ENCODE results near the gene ACVR1.
A peak's percentile ranks its signal among the peaks of the same experiment; 100 is the strongest.

The ACVR1 gene

DNA sequence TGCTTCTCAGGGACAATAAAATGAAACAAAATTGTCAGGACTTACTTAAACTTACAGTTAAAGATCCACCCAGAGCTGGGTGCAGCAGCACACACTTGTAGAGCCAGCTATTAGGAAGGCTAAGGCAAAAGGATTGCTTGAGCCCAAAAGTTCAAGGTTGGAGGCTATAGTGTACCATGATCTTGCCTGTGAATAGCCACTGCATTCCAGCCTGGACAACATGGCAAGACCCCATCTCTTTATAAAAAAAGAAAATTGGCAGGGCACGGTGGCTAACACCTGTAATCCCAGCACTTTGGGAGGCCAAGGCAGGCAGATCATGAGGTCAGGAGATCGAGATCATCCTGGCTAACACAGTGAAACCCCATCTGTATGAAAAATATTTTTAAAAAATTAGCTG lies 34.6 kb downstream of the ACVR1 start:
- H3K4me1 Mint-ChIP-seq: peaks cover 56% of the 10 kb centered on the region
- DNase-seq: no peak
- H3K27ac Mint-ChIP-seq: no peak overlapping the region
- H3K27me3 Mint-ChIP-seq (ENCODE audit: low read depth, poor library complexity): peaks cover 3% of the 10 kb centered on the region
- H3K36me3 Mint-ChIP-seq (ENCODE audit: low read depth): peaks cover 25% of the 10 kb centered on the region
- TF ChIP-seq, protein P1, sequence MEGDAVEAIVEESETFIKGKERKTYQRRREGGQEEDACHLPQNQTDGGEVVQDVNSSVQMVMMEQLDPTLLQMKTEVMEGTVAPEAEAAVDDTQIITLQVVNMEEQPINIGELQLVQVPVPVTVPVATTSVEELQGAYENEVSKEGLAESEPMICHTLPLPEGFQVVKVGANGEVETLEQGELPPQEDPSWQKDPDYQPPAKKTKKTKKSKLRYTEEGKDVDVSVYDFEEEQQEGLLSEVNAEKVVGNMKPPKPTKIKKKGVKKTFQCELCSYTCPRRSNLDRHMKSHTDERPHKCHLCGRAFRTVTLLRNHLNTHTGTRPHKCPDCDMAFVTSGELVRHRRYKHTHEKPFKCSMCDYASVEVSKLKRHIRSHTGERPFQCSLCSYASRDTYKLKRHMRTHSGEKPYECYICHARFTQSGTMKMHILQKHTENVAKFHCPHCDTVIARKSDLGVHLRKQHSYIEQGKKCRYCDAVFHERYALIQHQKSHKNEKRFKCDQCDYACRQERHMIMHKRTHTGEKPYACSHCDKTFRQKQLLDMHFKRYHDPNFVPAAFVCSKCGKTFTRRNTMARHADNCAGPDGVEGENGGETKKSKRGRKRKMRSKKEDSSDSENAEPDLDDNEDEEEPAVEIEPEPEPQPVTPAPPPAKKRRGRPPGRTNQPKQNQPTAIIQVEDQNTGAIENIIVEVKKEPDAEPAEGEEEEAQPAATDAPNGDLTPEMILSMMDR (IDR thresholded peaks at IDR 0.05): no peak
- H3K9me3 Mint-ChIP-seq: no peaks in the 10 kb centered on the region
- no peak overlapping the region for H3K4me3 Mint-ChIP-seq

- Mint-ChIP-seq H3K36me3 (ENCODE audit: low read depth) (peaks cover 19% of the 10 kb centered on the region), H3K4me3 (no peak overlapping the region), H3K27ac (no peak overlapping the region), H3K27me3 (ENCODE audit: low read depth, poor library complexity) (peaks cover 3% of the 10 kb centered on the region), H3K9me3 (no peaks in the 10 kb centered on the region), H3K4me1 (peaks cover 60% of the 10 kb centered on the region)
- TF ChIP-seq, protein P1 (IDR thresholded peaks at IDR 0.05): no peak
- no peak for DNase-seq
Observed at GRCh38 chr2:157840568-157841156, 35.5 kb downstream of the ACVR1 start.

GRCh38 chr2:157839822-157840221 lies 36.3 kb downstream of the ACVR1 start:
- DNase-seq: peak; percentile 4
- H3K27me3 Mint-ChIP-seq (ENCODE audit: low read depth, poor library complexity): peaks cover 3% of the 10 kb centered on the region
- H3K4me3 Mint-ChIP-seq: peak overlapping the region; percentile 67
- TF ChIP-seq, protein P1 (IDR thresholded peaks at IDR 0.05): no peak
- H3K36me3 Mint-ChIP-seq (ENCODE audit: low read depth): peaks cover 11% of the 10 kb centered on the region
- no peaks in the 10 kb centered on the region for H3K9me3 Mint-ChIP-seq
- H3K4me1 Mint-ChIP-seq: peaks cover 54% of the 10 kb centered on the region
- peak overlapping the region; percentile 65 for H3K27ac Mint-ChIP-seq

DNA sequence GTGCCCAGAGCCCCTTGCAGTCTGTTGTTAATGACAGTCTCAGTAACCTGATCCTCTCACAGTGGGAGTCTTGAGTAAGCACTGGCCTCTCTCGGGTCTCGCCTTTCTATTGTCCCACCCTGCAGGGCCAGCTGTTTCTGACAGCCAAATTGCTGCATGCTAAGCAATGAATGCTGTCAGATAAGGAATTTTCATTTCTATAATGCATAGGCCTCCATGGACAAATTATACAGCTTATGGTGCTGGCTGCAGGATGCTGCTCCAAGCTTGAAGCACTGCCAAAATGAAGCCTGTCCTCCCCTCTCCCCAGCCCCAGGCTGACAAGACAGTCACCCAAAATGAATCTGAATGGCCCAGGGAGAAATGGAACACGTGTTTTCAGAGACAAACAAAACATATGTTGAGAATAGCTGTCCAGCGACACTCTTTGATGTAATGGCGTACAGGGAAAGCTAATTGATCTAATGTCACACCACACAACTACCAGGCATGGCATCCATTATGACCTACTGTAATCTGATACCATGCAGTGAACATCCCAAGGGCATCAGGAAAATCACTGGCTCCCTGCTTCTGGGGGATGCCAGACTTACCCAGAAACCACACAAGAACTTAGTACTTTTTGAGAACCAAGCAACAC lies 36.8 kb downstream of the ACVR1 start:
- H3K9me3 Mint-ChIP-seq: no peaks in the 10 kb centered on the region
- H3K27ac Mint-ChIP-seq: peak overlapping the region; percentile 65
- DNase-seq: peak; percentile 64
- peaks cover 54% of the 10 kb centered on the region for H3K4me1 Mint-ChIP-seq
- TF ChIP-seq, protein P1 (IDR thresholded peaks at IDR 0.05): no peak
- H3K4me3 Mint-ChIP-seq: peak overlapping the region; percentile 67
- H3K36me3 Mint-ChIP-seq (ENCODE audit: low read depth): peaks cover 9% of the 10 kb centered on the region
- peaks cover 2% of the 10 kb centered on the region for H3K27me3 Mint-ChIP-seq (ENCODE audit: low read depth, poor library complexity)

DNA sequence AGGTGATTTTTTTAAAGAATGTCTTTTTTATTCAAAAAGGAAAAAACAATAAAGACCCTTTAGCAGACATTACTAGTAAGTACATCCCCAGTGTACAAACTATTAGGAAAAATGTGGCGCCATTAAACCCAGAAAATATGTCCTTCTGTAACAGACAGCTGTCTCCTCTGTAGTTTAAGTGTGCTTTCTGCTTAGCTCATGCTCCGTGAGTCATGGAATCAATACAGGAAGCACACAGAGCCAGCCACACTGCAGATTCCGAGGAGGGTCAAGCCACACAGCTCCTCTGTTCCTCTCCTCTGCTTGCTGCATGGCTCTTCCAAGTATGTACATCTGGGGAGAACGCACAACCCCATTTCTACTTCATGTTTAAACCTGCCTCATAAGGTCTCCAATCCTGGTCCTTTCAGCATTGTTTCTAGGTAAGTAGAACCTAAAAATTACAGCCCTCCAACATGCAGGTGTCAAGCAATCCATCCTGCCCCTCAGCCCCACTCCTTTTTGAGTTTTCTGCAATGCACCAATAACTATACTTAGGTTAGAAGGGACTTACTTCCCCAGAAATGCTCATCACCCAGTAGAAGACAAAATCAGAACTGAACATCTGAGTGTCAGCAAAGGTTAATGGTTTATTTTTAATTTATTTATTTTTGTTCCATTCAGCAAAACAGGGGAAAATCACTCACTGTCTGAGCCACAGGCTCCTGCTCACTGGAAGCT lies 37.5 kb downstream of the ACVR1 start:
- Mint-ChIP-seq H3K27me3 (ENCODE audit: low read depth, poor library complexity) (no peaks in the 10 kb centered on the region), H3K27ac (peak overlapping the region; percentile 65), H3K36me3 (ENCODE audit: low read depth) (peaks cover 9% of the 10 kb centered on the region), H3K9me3 (no peaks in the 10 kb centered on the region), H3K4me1 (peaks cover 54% of the 10 kb centered on the region), H3K4me3 (peak overlapping the region; percentile 67)
- TF ChIP-seq, protein P1 (IDR thresholded peaks at IDR 0.05): no peak
- peak; percentile 22 for DNase-seq
